SJCRH30 (cell line): ENCODE results near the gene OBSCN. TPM values are rescaled to one million over a fixed set of nuclear protein-coding genes. Genes with fewer than 3 reads are reported as not detected.
A peak's percentile ranks its signal among the peaks of the same experiment; 100 is the strongest.
"Not testable (repeated sequence)": the region's sequence is repeated elsewhere in the genome, so short reads cannot be mapped to it uniquely, and the experiment has no call there.

Source experiments
- DNase-seq, 2 experiments: peaks; one replicate each; pipeline ENCODE4 v3.0.0-alpha.2; 2015 to 2020
- H3K27ac ChIP-seq: fragments of 250-450 bp; sonication (Bioruptor Pico); 2 replicates; pipeline ENCODE4 v1.5.1; 2020; ENCODE audit warnings: mild to moderate bottlenecking, moderate library complexity
- H3K27me3 ChIP-seq: fragments of 250-450 bp; sonication (Bioruptor Pico); 2 replicates; pipeline ENCODE4 v1.5.1; 2020; ENCODE audit warnings: mild to moderate bottlenecking, moderate library complexity
- H3K36me3 ChIP-seq: fragments of 250-450 bp; sonication (Bioruptor Pico); 2 replicates; pipeline ENCODE4 v1.5.1; 2020; ENCODE audit warnings: mild to moderate bottlenecking, moderate library complexity
- H3K4me1 ChIP-seq: fragments of 250-450 bp; sonication (Bioruptor Pico); 2 replicates; pipeline ENCODE4 v1.5.1; 2020; ENCODE audit warnings: mild to moderate bottlenecking, moderate library complexity
- H3K4me3 ChIP-seq: fragments of 250-450 bp; sonication (Bioruptor Pico); 2 replicates; pipeline ENCODE4 v1.5.1; 2020; ENCODE audit warnings: mild to moderate bottlenecking, moderate library complexity
- H3K9me3 ChIP-seq: fragments of 250-450 bp; sonication (Bioruptor Pico); replicated peaks from 2 replicates; pipeline ENCODE4 v1.5.1; 2020; ENCODE audit warnings: mild to moderate bottlenecking, moderate library complexity
- total RNA-seq: library from RNA; depleted of rRNA; stranded (reverse); fragments of >200 nt; shearing (Covaris generic); gene quantifications from 2 replicates; pipeline ENCODE4 v1.2.3, GENCODE V29; 2014

The OBSCN gene
- total RNA-seq, 1 experiment from 2014 or later, result 8.3 TPM

DNA sequence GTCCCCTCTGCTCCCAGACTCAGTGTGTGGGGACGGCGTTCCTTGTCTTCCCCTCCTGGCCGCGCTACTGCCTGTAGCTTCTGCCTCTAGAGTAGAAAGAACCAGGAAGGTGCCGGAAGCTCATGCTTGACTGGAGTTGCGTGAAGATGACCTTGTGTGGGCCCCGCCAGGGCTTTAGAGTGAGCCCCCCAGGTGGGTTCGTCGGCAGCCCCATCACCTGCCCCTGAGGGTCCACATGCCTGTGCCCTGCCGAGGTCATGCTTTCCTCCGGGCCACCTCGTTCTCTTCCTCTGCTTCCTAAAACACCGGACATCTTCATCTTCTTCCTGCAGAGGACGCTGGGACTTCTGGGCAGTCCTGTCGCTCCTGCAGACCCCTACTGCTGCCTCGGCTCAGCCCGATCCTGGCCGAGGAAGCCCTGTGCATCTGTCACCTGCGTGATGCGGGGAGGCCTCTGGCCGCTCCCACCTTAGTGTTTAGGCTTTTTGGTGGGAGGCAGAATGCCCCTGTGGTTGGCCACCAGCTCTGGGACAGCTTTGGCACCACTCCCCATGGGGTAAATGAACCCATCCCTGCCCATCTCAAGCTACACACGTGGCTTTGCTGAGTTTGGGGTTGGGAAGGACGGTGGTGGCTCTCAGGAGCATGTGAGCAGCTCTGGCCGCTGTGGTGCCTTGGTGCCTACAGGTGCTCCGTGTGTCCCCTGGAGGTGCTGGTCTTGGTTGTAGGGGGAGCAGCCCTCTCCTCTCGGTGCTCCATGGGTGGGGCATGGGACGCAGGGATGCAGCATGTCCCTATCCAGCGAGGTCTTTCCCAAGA is 12.3 kb downstream of the OBSCN start:
- H3K36me3 ChIP-seq, result no peaks in the 10 kb centered on the region
- H3K4me1 ChIP-seq, result peaks cover 9% of the 10 kb centered on the region; the same call in 1 of the 2 replicates
- H3K4me3 ChIP-seq, result no peak overlapping the region
- H3K9me3 ChIP-seq, result no peaks in the 10 kb centered on the region; the same call in 1 of the 2 replicates
- no peak for DNase-seq
- no peak overlapping the region for H3K27ac ChIP-seq
- no peaks in the 10 kb centered on the region for H3K27me3 ChIP-seq

DNA sequence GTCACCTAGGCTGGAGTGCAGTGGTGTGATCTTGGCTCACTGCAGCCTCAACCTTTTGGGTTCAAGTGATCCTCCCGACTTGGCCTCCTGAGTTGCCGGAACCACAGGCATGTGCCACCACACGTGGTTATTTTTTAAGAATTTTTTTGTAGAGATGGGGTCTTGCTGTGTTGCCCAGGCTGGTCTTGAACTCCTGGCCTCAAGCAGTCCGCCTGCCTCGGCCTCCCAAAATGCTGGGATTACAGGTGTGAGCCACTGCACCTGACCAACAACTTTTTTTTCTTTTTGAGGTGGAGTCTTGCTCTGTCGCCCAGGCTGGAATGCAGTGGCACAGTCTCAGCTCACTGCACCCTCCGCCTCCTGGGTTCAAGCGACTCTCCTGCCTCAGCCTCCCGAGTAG is 13.3 kb downstream of the OBSCN start:
- not testable (repeated sequence) for H3K36me3 ChIP-seq, H3K4me1 ChIP-seq, H3K27ac ChIP-seq, H3K27me3 ChIP-seq, DNase-seq, H3K9me3 ChIP-seq, H3K4me3 ChIP-seq

DNA sequence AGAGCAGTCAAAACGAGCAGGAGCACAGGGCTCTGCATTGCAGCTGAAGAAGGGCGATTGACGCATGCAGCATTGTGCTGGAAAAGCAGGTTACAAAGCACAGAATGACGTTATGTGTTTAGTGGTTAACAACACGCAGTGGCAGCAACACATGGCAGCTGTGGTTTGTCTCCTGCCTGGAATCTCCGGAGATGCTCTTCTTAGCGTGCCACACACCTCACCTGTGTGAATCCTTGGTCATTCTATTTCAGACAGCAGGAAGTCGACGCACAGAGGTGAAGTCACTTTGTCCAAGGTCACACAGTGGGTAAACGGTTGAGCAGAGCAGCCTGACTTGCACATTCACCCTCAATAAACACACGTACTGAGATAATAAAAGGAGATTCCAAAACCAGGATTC is 14.7 kb downstream of the OBSCN start:
- Histone ChIP-seq H3K36me3 (no peaks in the 10 kb centered on the region), H3K27me3 (no peaks in the 10 kb centered on the region), H3K27ac (no peak overlapping the region), H3K4me1 (peaks cover 3% of the 10 kb centered on the region; the same call in 1 of the 2 replicates), H3K4me3 (no peak overlapping the region), H3K9me3 (no peaks in the 10 kb centered on the region; the same call in 1 of the 2 replicates)
- no peak for DNase-seq

DNA sequence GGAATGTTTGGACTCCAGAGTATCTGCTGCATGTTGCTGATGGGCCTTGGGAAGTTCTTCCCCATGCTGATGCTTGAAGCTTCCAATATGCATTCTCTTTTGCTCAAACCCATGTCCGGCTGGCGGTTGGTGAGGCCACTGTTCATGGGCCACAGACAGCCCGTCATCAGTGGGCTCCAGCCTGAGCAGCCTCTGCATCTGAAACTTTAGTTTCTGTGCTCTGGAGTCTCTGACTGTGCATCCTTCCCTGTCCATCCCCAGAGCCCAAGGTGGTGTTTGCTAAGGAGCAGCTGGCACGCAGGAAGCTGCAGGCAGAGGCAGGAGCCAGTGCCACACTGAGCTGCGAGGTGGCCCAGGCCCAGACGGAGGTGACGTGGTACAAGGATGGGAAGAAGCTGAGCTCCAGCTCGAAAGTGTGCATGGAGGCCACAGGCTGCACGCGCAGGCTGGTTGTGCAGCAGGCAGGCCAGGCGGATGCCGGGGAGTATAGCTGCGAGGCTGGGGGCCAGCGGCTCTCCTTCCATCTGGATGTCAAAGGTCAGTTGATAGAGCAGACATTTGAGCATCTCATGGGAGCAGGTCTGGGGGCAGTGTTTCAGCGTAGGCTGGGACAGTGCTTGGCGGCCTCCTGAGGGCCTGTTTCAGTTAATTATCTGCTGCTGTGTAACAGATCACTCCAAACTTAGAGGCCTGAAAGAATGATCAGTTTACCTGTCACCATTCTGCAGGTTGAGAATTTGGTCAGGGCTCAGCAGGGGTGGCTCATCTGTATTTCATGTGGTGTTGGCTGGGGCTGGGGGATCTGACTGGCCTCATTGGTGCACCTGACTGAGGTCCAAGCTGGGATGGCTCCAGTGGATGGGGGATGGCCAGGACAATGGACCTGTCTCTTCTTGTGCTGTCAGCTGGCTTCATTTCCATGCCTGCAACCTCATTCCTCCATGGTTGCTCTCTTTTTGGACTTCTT is 16.6 kb downstream of the OBSCN start:
- Histone ChIP-seq H3K4me1 (peaks cover 5% of the 10 kb centered on the region; the same call in 1 of the 2 replicates), H3K4me3 (no peak overlapping the region), H3K36me3 (no peaks in the 10 kb centered on the region), H3K27ac (no peak overlapping the region), H3K9me3 (no peaks in the 10 kb centered on the region; the same call in 1 of the 2 replicates), H3K27me3 (no peaks in the 10 kb centered on the region)
- no peak for DNase-seq

DNA sequence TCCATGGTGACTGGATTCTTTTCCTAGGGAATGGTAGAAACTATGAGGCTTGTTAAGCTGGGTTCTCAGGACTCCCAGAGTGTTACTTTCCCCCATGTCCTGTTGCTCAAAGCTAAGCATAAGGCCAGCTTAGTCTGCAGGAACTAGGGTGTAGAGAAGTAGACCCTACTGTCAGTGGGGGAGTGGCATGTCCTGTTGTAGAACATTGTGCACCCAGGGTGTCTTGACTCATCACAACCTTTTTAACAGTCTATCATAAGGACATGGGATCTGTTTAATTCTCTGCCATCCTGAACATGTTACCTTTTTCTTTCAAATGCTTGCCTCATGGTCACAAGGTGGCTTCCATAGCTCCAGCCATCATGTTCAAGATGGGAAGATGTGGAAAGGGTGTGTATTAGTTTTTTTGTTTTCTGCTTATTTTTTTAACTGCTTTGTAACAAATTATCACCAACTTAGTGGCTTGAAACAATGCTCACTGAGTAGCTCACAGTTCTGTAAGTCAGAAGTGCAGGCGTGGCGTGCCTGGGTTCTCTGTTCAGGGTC is 17.4 kb downstream of the OBSCN start:
- peaks cover 5% of the 10 kb centered on the region; the same call in 1 of the 2 replicates for H3K4me1 ChIP-seq
- DNase-seq, result no peak
- no peaks in the 10 kb centered on the region; the same call in 1 of the 2 replicates for H3K9me3 ChIP-seq
- H3K27me3 ChIP-seq, result no peaks in the 10 kb centered on the region
- H3K4me3 ChIP-seq, result no peak overlapping the region
- H3K27ac ChIP-seq, result no peak overlapping the region
- H3K36me3 ChIP-seq, result no peaks in the 10 kb centered on the region

DNA sequence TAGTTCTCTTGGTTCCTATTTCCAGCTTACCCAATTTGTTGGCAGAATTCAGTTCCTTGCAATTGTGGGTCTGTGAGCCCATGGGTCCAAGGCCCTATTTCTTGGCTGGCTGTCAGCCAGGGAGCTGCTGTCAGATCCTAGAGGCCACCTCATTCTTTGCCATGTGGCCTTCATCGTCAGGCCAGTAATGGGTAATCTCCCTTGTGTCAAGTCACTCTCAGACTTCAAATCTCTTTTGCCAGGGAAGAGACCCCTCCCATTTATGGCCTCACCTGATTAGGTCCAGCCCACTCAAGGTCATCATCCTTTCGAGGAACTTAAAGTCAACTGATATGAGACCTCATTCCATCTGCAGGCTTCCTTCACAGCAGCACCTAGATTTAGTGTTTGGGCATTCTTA is 17.9 kb downstream of the OBSCN start:
- no peaks in the 10 kb centered on the region; the same call in 1 of the 2 replicates for H3K9me3 ChIP-seq
- H3K36me3 ChIP-seq, result no peaks in the 10 kb centered on the region
- no peak overlapping the region for H3K4me3 ChIP-seq
- no peak for DNase-seq
- H3K27me3 ChIP-seq, result no peaks in the 10 kb centered on the region
- H3K27ac ChIP-seq, result no peak overlapping the region
- peaks cover 5% of the 10 kb centered on the region; the same call in 1 of the 2 replicates for H3K4me1 ChIP-seq

DNA sequence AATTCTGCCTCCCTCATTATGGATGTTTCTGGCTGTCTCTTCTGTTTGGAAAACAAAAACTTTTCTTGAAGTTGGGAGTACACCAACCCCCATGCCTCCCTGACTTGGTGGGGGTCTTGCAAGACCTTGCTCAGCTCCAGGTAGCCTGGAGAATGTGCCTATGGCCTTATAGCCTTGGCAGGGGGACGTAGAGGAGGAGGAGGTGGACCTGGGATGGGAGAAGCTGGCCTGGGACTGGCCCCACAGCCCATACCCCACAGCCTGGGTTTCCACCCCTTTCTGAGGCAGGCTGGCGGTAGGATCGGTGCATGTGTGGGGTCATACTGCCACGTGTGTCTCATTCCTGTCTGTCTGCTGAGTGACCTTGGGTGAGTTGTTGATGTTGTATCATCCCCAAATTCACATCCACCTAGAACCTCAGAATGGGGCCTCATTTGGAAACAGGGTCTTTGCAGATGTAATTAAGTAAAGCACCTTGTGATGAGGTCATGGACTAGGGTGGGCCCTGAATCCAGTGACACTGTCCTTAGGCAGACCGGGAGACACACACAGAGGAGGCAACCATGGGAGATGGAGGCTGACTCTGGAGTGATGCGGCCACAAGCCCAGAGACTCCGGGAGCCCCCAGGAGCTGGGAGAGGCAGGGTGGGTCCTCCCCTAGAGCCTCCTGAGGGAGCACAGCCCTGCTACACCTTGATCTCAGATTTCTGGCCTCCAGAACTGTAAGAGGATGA is 18.5 kb downstream of the OBSCN start:
- DNase-seq, result no peak
- Histone ChIP-seq H3K9me3 (no peaks in the 10 kb centered on the region; the same call in 1 of the 2 replicates), H3K4me1 (peaks cover 5% of the 10 kb centered on the region; the same call in 1 of the 2 replicates), H3K27ac (no peak overlapping the region), H3K27me3 (no peaks in the 10 kb centered on the region), H3K36me3 (no peaks in the 10 kb centered on the region), H3K4me3 (no peak overlapping the region)

DNA sequence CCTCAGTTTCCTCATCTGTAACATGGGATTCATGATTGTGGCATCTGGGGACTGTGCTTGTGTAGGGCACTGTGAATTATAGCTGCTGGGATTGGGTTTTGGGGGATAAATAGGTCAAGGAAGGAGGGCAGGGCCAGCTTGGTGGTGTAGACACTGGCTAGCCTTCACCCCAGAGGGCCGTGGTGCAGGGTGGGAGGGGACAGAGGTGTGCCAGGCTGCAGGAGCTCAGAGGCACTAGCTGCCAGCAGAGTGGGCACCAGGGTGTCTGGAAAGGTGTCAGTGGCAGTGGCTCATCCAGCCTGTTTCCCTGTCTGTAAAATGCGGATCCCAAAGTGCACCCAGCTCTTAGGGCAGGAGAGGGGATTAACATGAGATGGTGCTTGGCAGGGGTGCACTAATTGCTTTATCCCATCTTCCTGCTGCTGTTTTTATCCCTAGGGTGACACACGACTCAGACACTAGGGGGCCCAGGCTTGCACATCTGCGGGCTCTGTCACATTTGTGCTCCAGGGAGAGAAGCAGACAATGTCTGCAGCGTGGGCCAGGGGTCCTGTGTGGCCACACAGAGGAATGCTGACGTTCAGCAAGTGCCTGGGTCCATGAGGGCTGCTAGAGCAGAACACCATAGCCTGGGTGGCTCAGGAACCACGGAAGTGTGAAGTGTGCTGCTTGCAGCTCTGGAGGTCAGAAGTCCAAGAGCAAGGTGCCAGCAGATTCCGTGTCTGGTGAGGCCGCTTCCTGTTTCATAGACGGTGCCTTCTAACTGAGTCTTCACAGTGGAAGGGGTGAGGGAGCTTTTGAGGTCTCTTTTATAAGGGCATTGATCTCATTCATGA is 19.3 kb downstream of the OBSCN start:
- peaks cover 5% of the 10 kb centered on the region; the same call in 1 of the 2 replicates for H3K4me1 ChIP-seq
- DNase-seq, result peak in 1 of 2 experiments; percentile 62
- H3K27me3 ChIP-seq, result no peaks in the 10 kb centered on the region
- H3K36me3 ChIP-seq, result no peaks in the 10 kb centered on the region
- no peak overlapping the region for H3K27ac ChIP-seq
- no peaks in the 10 kb centered on the region; the same call in 1 of the 2 replicates for H3K9me3 ChIP-seq
- no peak overlapping the region for H3K4me3 ChIP-seq

DNA sequence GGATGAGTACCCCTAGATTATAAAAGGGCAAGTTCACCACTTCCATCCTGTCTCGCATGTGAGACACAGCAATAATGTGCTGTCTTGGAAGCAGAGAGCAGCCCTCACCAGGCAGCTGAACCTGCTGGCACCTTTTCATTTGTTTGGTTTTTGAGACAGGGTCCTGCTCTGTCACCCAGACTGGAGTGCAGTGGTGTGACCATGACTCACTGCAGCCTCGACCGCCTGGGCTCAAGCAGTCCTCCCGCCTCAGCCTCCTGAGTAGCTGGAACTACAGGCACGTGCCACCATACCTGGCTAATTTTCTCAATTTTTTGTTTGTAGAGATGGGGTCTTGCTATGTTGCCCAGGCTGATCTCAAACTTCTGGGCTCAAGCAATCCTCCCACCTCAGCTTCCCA is 20.3 kb downstream of the OBSCN start:
- not testable (repeated sequence) for DNase-seq, H3K4me1 ChIP-seq, H3K27ac ChIP-seq, H3K9me3 ChIP-seq, H3K4me3 ChIP-seq, H3K36me3 ChIP-seq, H3K27me3 ChIP-seq

DNA sequence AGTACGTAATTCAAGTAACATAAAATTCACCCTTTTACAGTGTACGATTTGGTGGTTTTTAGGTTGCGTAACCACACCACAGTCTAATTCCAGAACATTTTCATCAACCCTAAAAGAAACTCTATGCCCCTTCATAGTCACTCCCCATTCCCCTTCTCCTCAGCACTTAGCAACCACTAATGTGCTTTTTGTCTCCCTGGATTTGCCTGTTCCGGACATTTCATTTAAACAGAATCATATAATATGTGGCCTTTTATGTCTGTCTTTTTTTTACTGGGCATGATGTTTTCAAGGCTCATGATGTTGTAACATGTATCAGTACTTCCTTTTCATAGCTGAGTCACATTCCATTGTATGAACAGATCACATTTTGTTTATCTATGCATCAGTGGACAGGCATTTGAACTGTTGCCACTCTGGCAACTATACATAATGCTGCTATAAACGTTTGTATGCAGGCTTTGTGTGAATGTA is 20.8 kb downstream of the OBSCN start:
- DNase-seq, result no peak
- Histone ChIP-seq H3K4me1 (peaks cover 5% of the 10 kb centered on the region; the same call in 1 of the 2 replicates), H3K9me3 (no peaks in the 10 kb centered on the region; the same call in 1 of the 2 replicates), H3K27ac (no peak overlapping the region), H3K27me3 (no peaks in the 10 kb centered on the region), H3K4me3 (no peak overlapping the region), H3K36me3 (no peaks in the 10 kb centered on the region)

DNA sequence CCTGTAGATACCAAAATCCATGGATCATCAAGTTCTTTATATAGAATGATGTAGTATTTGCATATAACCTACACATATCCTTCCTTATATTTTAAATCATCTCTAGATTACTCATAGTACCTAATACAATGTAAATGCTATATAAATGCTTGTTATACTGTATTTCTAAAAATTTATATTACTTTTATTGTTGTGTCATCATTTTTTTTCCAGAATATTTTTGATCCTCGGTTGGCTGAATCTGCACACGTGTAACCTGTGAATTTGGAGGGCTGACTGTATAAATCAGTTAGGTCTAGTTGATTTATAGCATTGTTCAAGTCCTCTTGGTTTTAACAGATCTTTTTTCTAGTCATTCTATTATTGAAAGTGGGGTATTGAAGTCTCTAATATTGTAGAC is 23.3 kb downstream of the OBSCN start:
- Histone ChIP-seq H3K4me1 (peaks cover 5% of the 10 kb centered on the region; the same call in 1 of the 2 replicates), H3K27me3 (no peaks in the 10 kb centered on the region)

DNA sequence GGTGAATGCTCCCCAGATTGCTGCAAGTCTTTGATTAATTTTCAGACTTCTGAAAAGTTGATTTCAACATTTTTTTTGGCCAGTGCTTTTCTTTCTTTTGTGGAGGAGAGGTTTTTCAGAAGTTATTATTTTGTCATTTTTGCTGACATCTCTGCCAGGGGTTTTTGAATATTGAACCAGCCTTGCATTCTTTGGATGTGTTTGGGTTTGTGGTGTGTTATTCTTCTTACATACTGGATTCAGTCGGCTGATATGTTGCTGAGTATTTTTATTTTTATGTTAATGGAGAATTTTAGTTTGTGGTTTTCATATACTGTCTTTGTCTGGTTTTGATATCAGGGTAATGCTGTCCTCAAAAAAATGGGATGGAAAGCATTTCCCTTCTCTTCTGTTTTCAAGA is 25.3 kb downstream of the OBSCN start:
- Histone ChIP-seq H3K4me3 (no peak overlapping the region), H3K36me3 (no peaks in the 10 kb centered on the region), H3K9me3 (no peaks in the 10 kb centered on the region), H3K27ac (no peak overlapping the region), H3K27me3 (no peaks in the 10 kb centered on the region), H3K4me1 (no peaks in the 10 kb centered on the region)
- no peak for DNase-seq

More for the DNA sequence above, 23.3 kb downstream of the OBSCN start:
- Histone ChIP-seq H3K27ac (no peak overlapping the region), H3K36me3 (no peaks in the 10 kb centered on the region), H3K4me3 (no peak overlapping the region), H3K9me3 (no peaks in the 10 kb centered on the region)
- no peak for DNase-seq

DNA sequence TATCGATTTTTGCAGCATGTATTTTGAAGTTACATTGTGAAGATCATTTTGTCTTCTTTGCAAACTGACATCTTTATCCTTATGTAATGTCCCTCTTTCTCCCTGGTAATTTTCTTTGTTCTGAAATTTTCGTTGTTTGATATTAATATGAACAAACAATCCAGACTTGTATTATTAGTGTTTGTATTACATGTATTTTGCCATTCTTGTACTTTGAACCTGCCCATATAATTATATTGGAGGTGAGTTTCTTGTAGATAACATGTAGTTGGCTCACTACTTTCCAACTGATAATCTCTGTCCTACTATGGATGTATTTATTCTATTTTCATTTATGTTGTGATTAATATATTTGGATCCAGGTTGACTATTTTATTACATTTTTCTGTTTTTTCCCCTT is 27.1 kb downstream of the OBSCN start:
- DNase-seq, result no peak
- no peaks in the 10 kb centered on the region for H3K9me3 ChIP-seq
- no peak overlapping the region for H3K27ac ChIP-seq
- H3K27me3 ChIP-seq, result no peaks in the 10 kb centered on the region
- H3K36me3 ChIP-seq, result no peaks in the 10 kb centered on the region
- H3K4me3 ChIP-seq, result no peak overlapping the region
- H3K4me1 ChIP-seq, result no peaks in the 10 kb centered on the region
